H1 (cell line): ENCODE data around the gene MACROD2. TPM values are rescaled to one million over a fixed set of nuclear protein-coding genes. Genes with fewer than 3 reads are reported as not detected.

Experiments
- BACH1 ChIP-seq: IDR thresholded peaks from 2 replicates; pipeline ENCODE4 v1.6.1; 2012; ENCODE audit warnings: low read length, improper control_type of control experiment
- BRCA1 ChIP-seq: IDR thresholded peaks from 2 replicates; pipeline ENCODE4 v1.6.1; 2012; ENCODE audit warnings: low read depth, low read length, improper control_type of control experiment
- KDM4A ChIP-seq: IDR thresholded peaks from one replicate; pipeline ENCODE4 v1.7.1; 2012; ENCODE audit warnings: low read depth, mild to moderate bottlenecking, moderate library complexity, low read length, inconsistent platforms; ENCODE audit not compliant: severe bottlenecking
- SRF ChIP-seq: IDR thresholded peaks from 2 replicates; pipeline ENCODE4 v1.6.1; 2011; ENCODE audit warnings: mild to moderate bottlenecking, low read depth, low read length, moderate library complexity
- polyA plus RNA-seq, 7 experiments: library from polyadenylated mRNA; depleted of rRNA in 3 of 7; stranded (reverse) in 5 of 7; unstranded in 2 of 7; fragments of >200 nt in 5 of 7; fragments of 200-250 nt in 2 of 7; gene quantifications; 1 replicate in 5 of 7; 2 replicates in 1 of 7; 4 replicates in 1 of 7; pipeline versions ENCODE4 v1.2.1 to v1.2.3, GENCODE V29; 2011 to 2013; ENCODE audit warnings: missing spikeins in 2 of 7, mixed read lengths in 2 of 7
- total RNA-seq: library from RNA; stranded (reverse); fragmentation: NEBNext Ultra II Directional; extraction: Animal tissue kit (Norgen Biotek cat#: 25700); gene quantifications from 2 replicates; pipeline ENCODE4 v1.2.1, GENCODE V29; 2021
- TF ChIP-seq, protein P1 (sequence below): IDR thresholded peaks from 2 replicates; pipeline ENCODE4 v1.6.1; 2011; ENCODE audit warnings: low read depth, mild to moderate bottlenecking, low read length; ENCODE audit not compliant: insufficient read depth

The MACROD2 gene
- total and polyA plus RNA-seq, 2 of the 8 experiments (the other 6 are each of a cell fraction or from before 2014, with no cell fraction given): 0.70 to 3.9 TPM

DNA sequence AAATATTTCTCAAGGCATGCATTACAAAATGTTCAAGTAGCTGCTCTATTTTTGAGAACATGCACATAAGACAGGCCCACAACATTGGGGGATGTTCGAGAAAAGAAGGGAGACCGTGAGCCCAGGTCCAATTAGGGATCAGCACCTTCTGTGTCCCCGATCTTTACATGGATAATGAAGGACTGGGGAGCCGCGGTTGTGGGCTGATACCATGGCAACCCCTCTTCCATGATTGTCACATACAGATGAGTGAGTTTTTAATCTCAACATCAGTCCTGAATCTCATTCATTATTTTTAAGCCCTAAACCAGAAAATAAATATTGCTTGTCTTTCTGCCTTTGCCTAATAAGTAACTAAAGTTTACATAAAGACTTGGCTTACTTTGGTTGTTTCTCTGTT, 1642.2 kb downstream of the MACROD2 start (continued):
- TF ChIP-seq, protein P1, sequence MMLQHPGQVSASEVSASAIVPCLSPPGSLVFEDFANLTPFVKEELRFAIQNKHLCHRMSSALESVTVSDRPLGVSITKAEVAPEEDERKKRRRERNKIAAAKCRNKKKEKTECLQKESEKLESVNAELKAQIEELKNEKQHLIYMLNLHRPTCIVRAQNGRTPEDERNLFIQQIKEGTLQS: no peak
- no peak for TF ChIP-seq BACH1
- TF ChIP-seq BRCA1: no peak
- TF ChIP-seq SRF: no peak
- TF ChIP-seq KDM4A: no peak
